SKM-1 treated with dmso at 0.1 percent for 144 hours (cell line): ENCODE data around the gene DDX10.

Experiments
- DNase-seq: peaks from one replicate; lab custom pipeline; 2025; ENCODE audit not compliant: unreplicated experiment; lab: John Stamatoyannopoulos, UW

Gene DDX10

GRCh38 chr11:108866781-108867180, 201.9 kb downstream of the DDX10 start:
- DNase-seq, result no peak

GRCh38 chr11:108870373-108871020, 205.6 kb downstream of the DDX10 start:
- no peak for DNase-seq

GRCh38 chr11:108871152-108871551, 206.3 kb downstream of the DDX10 start:
- no peak for DNase-seq

DNA sequence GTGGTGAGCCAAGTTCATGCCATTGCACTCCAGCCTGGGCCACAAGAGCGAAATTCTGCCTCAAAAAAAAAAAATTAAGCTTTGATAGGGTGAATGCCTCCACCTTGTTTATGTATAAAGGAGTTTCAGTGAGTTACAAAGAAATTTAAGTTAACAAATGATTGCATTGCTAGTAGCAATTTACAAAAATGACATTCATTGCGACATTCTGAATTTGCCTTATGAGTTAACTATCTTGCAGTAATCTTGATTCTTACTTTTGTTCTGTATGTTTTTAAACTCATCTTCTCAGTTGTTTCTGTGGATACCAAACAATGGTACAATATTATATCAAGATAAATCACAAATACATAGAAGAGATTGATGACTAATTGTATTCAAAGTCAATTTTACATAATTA, 207.0 kb downstream of the DDX10 start:
- no peak for DNase-seq

- DNase-seq, result no peak
Observed at GRCh38 chr11:108872781-108873291, 208.0 kb downstream of the DDX10 start.

GRCh38 chr11:108873310-108873709, 208.4 kb downstream of the DDX10 start:
- no peak for DNase-seq

DNA sequence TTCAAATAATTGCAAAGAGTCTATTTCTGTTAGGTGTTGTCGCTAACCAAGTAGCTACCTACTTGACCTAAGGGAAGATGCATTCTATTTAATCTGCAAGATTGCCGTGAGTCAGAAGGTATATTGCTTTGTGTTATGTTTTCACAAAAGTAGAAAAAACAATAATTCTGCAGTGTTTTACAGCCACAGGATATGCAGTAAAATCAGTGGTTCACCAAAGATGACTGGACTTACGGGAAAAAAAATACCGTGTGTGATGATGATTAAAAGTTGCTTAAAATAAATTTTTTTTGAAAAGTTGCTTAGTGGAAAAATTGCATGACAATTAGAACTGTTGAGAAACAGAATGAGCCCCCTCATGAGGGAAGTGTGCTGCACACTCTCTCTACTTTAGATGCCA, 209.1 kb downstream of the DDX10 start:
- no peak for DNase-seq

GRCh38 chr11:108875134-108875533, 210.3 kb downstream of the DDX10 start:
- DNase-seq, result no peak

- DNase-seq, result no peak
Observed at GRCh38 chr11:108877178-108877577, 212.3 kb downstream of the DDX10 start.

DNA sequence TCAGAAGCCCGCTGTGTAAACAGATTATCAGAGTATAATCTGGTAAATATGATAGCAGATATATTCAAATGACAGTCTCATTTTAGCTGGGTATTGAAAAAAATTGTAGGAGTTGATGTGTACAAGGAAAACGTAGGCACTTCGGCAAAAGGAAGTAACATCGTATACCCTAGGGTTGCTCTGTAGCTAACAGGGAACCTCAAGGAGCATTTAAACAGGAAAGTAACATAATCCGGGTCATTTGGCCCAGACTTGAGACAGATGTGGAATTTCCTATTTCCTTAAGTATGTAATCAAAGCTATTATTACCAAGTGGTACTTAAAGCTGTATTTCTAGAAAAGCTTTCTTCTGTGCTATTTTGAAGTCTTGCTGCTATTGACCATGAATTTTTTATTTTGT, 215.6 kb downstream of the DDX10 start:
- no peak for DNase-seq

- no peak for DNase-seq
Observed at GRCh38 chr11:108881131-108881530, 216.3 kb downstream of the DDX10 start.

- DNase-seq, result no peak
Observed at GRCh38 chr11:108882211-108882831, 217.5 kb downstream of the DDX10 start.

GRCh38 chr11:108886005-108886659, 221.3 kb downstream of the DDX10 start:
- DNase-seq, result no peak

DNA sequence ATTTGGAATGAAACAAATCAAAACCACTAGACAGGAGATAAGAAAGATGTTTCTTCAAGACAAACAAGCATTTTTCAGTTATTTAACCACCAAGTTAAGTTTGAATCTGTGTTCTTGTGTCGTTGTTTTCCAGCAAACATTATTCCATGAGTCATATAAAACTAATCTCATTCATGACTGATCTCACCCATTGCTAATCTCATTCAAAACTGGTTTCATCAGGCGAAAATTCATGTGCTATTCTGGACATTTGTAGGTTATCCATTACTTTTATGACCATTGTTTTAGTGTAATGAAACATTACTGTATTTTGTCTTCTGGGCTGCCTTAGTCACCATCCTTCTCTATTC, 221.8 kb downstream of the DDX10 start:
- no peak for DNase-seq

DNA sequence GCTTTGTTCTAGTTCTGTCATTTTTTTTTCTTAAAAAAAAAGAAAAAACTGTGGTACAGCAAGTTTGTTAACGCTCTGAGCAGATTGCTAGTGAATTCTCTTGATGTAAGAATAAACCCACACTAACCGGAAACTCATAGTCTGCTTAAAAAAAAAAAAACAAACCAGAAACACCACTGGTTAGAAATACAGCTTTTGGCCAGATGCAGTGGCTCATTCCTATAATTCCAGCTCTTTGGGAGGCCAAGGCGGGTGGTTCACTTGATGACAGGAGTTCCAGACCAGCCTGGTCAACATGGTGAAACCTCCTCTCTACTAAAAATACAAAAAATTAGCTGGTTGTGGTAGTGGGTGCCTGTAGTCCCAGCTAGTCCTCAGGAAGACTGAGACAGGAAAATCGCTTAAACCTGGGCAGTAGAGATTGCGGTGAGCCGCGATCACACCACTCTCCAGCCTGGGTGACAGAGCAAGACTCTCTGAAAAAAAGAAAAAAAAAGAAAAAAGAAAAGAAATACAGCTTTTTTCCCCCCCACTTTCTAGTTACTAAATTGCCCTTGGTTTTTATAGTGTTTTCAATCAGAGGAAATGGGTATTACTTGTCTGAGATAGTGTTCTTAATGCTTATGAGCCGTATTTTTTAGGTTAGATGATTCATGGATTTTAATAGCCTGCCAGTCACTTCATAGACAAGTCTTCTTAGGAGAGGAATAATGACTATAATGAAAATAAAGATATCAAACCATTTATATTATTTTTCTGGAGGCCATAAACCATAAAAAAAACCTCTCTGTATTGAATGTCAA, 222.8 kb downstream of the DDX10 start:
- DNase-seq, result no peak

- no peak for DNase-seq
Observed at GRCh38 chr11:108890482-108891105, 225.7 kb downstream of the DDX10 start.

DNA sequence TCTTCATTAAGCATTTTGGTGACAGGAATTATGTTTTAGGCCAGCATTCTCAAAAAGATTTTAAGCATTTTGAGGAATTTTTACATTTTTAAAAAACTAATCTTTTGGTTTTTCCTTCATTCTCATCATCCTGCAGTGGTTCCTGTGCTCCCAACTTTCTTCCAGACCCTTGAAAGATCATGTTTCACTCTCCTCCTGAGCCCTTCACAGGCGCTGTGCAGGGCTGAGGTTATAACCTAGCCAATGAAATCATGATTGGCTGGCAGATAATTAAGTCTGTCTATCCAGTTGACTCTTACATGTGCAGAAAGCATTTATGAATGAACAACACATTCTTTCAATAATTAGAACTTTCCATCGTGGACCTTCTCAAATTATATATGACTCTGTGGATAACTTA, 226.3 kb downstream of the DDX10 start:
- no peak for DNase-seq

DNA sequence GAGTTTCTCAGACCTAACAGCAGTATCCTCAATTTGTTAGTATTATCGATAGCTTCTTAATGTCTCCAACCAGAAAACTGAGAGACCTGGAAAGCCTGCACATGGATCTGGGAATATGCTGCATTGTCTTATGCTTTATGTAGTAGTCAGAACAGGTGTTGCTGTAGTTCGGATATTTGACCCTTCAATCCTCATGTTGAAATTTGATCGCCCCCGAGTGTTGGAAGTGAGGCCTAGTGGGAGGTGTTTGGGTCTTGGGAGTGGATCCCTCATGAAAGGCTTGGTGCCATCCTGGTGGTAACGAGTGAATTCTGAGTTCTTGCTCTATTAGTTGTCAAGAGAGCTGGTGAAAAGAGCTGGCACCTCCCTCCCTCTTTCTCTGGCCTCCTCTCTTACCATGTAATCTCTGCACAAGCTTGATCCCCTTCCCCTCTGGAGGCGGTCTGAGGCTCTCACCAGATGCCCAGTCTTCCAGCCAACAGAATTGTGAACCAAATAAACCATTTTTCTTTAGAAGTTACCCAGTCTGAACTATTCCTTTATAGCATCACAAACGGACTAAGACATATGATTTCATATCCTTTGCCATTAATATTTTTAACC, 227.1 kb downstream of the DDX10 start:
- no peak for DNase-seq

DNA sequence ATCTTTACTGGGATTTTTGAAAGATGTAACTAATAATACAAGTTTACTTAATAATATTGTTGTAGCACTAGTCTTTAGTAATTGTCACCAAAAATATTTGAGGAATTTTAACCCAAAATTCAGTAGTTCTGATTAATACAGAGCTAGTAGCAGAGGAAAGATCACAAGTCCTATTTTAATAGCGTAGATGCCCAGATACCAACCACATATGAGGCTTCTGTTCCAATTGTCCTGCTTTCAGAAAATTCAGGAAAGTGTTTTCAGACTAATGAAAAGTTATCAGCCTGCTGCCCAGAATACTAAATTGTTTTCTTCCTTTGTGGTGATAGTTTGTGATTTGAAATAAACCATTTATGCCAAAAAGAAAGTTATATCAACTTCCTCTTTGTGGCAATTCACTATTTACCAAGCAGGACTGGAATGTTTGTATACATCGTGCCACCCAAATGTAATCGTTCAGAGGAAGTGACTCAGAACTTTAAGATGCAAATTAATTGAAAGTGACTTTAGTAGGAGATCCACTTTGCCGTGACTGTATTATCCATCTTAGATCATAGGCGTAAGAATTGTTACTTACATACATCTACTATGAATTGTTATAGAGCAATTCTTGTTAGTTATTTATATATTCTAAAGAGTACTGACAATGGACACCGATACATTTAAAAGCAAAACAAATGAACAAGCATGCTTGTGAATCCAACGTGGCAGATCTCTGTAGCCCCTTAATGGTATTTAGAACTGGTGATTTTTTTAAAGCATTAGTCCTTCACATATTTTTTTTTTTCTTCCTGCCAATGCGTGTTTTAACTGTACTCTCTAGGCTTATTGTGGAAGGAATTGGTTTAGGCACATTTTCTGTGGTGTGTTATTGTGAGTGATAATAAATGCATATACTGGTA, 231.0 kb downstream of the DDX10 start:
- no peak for DNase-seq

DNA sequence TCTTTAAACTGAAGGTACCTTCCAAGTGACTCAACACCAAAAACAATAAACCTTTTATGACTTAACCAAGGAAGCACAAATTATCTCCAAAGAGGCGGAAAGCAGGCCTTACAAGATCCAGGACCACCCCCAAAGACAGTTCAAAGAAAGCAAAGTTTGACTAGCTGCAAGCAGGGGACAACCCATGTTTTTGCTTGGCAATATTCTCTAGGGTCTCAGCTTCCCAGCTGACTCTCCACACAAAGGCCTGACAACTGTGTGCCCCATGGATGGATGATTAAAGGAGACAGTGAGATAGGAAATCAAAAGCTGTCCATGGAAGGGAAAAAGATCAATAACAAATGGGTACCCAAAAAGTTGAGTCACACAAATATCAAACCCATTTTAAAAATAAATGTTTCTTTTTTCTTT, 232.2 kb downstream of the DDX10 start:
- no peak for DNase-seq
